Astrocyte (in vitro differentiated cells and primary cell): ENCODE measurements around the gene USP33.

Experiments
- CTCF ChIP-seq: IDR thresholded peaks from 2 replicates; pipeline ENCODE4 v1.5.1; 2011; ENCODE audit warnings: low read depth, mild to moderate bottlenecking, inconsistent platforms, low read length, moderate library complexity; ENCODE audit not compliant: insufficient read depth
- EZH2 ChIP-seq: IDR thresholded peaks from 2 replicates; pipeline ENCODE4 v1.6.1; 2012; ENCODE audit warnings: mild to moderate bottlenecking, low read length, inconsistent platforms; ENCODE audit not compliant: insufficient read depth

DNA sequence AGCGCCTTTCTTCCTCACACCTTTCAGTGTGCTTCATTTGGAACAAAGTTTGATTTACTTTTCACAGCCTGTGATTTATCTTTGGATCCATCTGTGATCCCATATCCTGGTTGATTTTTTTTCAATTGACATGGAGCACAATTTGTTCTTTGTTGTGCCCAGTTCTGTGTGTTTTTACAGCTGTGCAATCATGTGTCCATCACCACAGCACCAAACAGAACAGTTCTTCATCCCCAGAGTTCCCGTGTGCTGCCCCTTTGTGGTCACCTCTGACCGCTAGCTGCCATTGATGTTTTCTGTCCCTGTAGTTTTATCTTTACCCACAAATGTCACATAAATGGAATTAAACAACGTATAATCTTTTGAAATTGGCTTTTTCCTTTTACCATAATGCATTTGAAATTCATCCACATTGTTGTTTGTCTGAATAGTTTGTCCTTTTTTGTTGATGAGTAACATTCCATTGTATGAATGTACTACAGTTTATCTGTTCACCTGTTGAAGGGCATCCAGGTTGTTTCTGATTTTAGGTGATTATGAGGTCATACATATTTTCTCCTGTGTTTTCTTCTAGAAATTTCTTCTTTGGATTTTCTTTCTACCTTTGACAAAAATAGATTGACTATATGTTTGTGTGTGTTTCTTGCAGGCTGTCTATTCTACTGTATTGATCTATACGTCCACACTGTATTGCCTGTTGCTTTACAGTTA is 37.2 kb upstream of the USP33 start:
- TF ChIP-seq CTCF (no peak), EZH2 (no peak)
